ENCODE data around the gene KLHL2. TPM values are rescaled to one million over a fixed set of nuclear protein-coding genes. Genes with fewer than 3 reads are reported as not detected.

Gene KLHL2
- total RNA-seq, 1 experiment from 2014 or later: 12.4 TPM

GRCh38 chr4:165190591-165191347, 16.6 kb upstream of the KLHL2 start:
- POLR2A ChIA-PET: interaction anchor here (0.5 kb wide), 1 partner anchor 10 kb away, joined by 4 read pairs; no protein-coding TSS in a partner anchor
- no peaks in the 10 kb centered on the region for H3K27me3 Mint-ChIP-seq (ENCODE audit: low read depth)
- CTCF ChIA-PET: no interaction called here
- DNase-seq (ENCODE audit: low spot score) (no peak), ATAC-seq (no peak)
- peaks cover 13% of the 10 kb centered on the region for H3K4me1 Mint-ChIP-seq
- no peak overlapping the region for H3K4me3 Mint-ChIP-seq
- H3K27ac Mint-ChIP-seq: no peak overlapping the region
- no peaks in the 10 kb centered on the region for H3K36me3 Mint-ChIP-seq
- H3K9me3 Mint-ChIP-seq: peaks cover 16% of the 10 kb centered on the region
- TF ChIP-seq PRRX2 (CRISPR knock-in tag; IDR thresholded peaks at IDR 0.05): no peak
- no peak for TF ChIP-seq ETV6 (CRISPR knock-in tag; IDR thresholded peaks at IDR 0.05)
- no peak for TF ChIP-seq ZNF425 (CRISPR knock-in tag; conservative IDR thresholded peaks at IDR 0.05)
- no peak for TF ChIP-seq IRF1 (CRISPR knock-in tag; IDR thresholded peaks at IDR 0.05)
- no peak for TF ChIP-seq PRDM15 (CRISPR knock-in tag; IDR thresholded peaks at IDR 0.05)
- TF ChIP-seq SP1 (CRISPR knock-in tag; conservative IDR thresholded peaks at IDR 0.05): no peak
- TF ChIP-seq ATF6 (CRISPR knock-in tag; IDR thresholded peaks at IDR 0.05): no peak
- TF ChIP-seq ARID4B (CRISPR knock-in tag; IDR thresholded peaks at IDR 0.05; ENCODE audit: borderline replicate concordance): no peak
- no peak for TF ChIP-seq SMAD4 (CRISPR knock-in tag; IDR thresholded peaks at IDR 0.05)
- no peak for TF ChIP-seq GRHL2 (CRISPR knock-in tag; IDR thresholded peaks at IDR 0.05; ENCODE audit: insufficient replicate concordance, severe bottlenecking)
- no peak for TF ChIP-seq ZBTB21 (CRISPR knock-in tag; IDR thresholded peaks at IDR 0.05; ENCODE audit: borderline replicate concordance)
- TF ChIP-seq CDX4 (CRISPR knock-in tag; IDR thresholded peaks at IDR 0.05; ENCODE audit: borderline replicate concordance): no peak
- no peak for TF ChIP-seq HMGA2 (CRISPR knock-in tag; IDR thresholded peaks at IDR 0.05)
- TF ChIP-seq USF2 (CRISPR knock-in tag; IDR thresholded peaks at IDR 0.05): no peak
- TF ChIP-seq IRF2 (CRISPR knock-in tag; IDR thresholded peaks at IDR 0.05; ENCODE audit: borderline replicate concordance, low read depth): no peak
- TF ChIP-seq MLX (CRISPR knock-in tag; IDR thresholded peaks at IDR 0.05): no peak
- TF ChIP-seq USF1 (CRISPR knock-in tag; IDR thresholded peaks at IDR 0.05): no peak
- no peak for TF ChIP-seq TEAD1 (CRISPR knock-in tag; IDR thresholded peaks at IDR 0.05)

All from WTC11 (cell line).